Ecto neural progenitor cell (in vitro differentiated cells): Measurements from ENCODE around the gene AFF2.
"Not testable (repeated sequence)": the region's sequence is repeated elsewhere in the genome, so short reads cannot be mapped to it uniquely, and the experiment has no call there.

Experiments
- DNase-seq: peaks from one replicate; pipeline ENCODE4 v3.0.0-alpha.2; 2018; ENCODE audit warnings: low spot score

Gene AFF2

GRCh38 chrX:148643460-148643859, 143.0 kb downstream of the AFF2 start:
- DNase-seq: no peak

DNA sequence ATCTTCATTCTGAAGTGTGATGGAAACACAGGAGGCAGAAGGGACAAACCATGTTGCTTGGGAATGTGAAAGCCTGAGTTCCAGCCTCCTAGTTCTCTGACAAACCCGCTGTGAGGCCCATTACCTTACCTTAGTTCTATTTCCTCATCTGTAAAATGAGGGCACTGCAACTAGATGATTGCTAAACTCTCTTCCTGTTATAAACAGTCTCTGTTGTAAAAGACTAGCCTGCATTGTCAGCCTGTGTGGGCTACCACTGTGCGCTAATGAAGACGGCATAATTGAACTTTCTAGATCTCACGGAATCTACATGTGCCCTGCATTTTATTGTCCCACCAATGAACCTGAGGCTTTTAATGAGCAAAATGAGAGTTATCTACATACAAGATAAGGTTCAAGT, 147.2 kb downstream of the AFF2 start:
- no peak for DNase-seq

- no peak for DNase-seq
These were observed 148.9 kb downstream of the AFF2 start for GRCh38 chrX:148649145-148649795.

- no peak for DNase-seq
These were observed 157.8 kb downstream of the AFF2 start for GRCh38 chrX:148658115-148658730.

GRCh38 chrX:148659481-148659880, 159.1 kb downstream of the AFF2 start:
- no peak for DNase-seq

DNA sequence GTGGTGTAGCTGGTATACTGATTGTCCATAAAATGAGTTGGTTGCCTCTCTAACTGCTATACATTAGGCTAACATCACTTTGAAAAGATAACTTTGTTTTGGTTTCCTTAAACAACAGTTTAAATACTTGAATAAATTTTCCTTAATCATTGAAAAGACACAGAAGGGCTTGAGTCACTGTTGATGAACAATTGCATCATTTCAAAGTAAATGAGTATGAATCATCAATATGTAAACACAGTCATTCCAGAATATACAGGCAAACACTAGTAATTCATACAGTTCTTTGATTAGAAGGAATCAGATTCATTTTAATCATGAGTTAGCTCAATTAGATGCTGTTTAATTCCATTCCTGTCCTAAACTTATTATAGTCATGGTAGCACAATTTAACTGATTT, 160.6 kb downstream of the AFF2 start:
- DNase-seq: no peak

GRCh38 chrX:148662014-148662413, 161.6 kb downstream of the AFF2 start:
- no peak for DNase-seq

GRCh38 chrX:148664171-148664570, 163.8 kb downstream of the AFF2 start:
- no peak for DNase-seq

- DNase-seq: no peak
These were observed 164.6 kb downstream of the AFF2 start for GRCh38 chrX:148664995-148665394.

DNA sequence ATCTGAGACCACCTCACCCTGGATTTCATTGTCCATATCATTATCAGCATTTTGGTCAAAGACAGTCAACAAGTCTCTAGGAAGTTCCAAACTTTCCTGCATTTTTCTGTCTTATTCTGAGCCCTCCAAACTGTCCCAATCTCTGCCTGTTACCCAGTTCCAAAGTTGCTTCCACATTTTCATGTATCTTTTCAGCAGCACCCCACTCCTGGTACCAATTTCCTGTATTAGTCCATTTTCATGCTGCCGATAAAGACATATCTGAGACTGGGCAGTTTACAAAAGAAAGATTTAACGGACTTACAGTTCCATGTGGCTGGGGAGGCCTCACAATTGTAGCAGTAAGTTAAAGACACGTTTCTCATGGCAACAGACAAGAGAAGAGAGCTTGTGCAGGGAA, 168.8 kb downstream of the AFF2 start:
- not testable (repeated sequence) for DNase-seq

GRCh38 chrX:148670277-148670676, 169.9 kb downstream of the AFF2 start:
- no peak for DNase-seq

GRCh38 chrX:148672517-148672916, 172.1 kb downstream of the AFF2 start:
- no peak for DNase-seq

- no peak for DNase-seq
These were observed 181.2 kb downstream of the AFF2 start for GRCh38 chrX:148681605-148682004.

- DNase-seq: no peak
These were observed 181.8 kb downstream of the AFF2 start for GRCh38 chrX:148682206-148682605.

DNA sequence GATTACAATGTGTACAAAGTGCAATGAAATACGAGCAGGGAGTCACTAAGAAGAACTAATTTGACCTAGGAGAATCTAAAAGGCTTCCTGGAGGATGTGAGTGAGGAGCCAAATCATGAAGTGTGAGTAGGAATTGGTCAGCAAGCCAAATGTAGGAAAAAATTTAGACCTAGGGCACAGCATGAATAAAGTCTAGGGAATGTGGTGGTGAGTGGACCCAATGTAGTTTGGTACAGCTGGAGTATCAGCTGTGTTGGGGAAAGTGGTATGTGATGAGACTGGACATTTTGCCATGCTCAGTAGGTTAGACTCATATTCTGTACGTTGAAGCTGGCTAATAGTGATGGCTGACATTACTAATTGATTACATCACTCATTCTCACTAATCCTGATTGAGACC, 191.0 kb downstream of the AFF2 start:
- DNase-seq: no peak

- no peak for DNase-seq
These were observed 194.8 kb downstream of the AFF2 start for GRCh38 chrX:148695255-148695654.

DNA sequence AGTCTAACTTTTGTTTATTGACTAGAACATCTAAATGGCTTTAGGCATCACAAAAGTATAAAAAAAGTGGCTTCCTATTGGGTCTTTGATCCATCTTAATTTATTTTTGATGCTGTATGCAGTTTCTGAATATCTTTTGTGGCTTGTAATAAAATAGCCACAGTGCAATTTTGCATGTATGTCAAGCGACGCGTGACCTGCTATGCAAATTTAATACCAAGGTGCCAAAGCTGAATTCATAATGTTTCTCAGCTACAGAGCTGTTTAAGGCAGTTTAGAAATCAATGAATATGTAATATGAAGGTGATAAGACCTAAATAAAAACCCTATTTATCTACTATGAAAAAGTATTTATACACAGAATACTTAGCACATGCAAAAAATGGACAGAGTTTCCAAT, 197.8 kb downstream of the AFF2 start:
- DNase-seq: no peak

- no peak for DNase-seq
These were observed 199.6 kb downstream of the AFF2 start for GRCh38 chrX:148700021-148700420.

- DNase-seq: no peak
These were observed 213.6 kb downstream of the AFF2 start for GRCh38 chrX:148713981-148714380.

- DNase-seq: no peak
These were observed 214.9 kb downstream of the AFF2 start for GRCh38 chrX:148715361-148715760.

DNA sequence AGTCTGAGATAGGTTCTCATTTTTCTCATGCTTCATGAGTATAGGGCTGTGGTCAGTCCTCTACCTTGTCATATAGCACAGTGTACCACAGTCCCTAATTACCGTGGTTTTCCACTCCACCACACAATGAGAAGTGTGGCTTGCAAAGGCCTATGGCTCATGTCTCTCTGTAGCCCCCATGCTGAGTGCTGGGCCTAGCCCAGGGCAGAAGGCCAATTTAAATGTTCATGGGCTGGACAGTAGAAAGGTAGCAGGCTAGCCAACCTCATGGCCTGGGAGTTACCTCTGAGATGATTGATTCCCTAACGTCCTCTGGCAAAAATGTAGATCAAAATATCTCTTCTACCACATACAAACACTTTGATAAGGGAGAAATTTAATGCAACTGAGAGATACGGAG, 222.5 kb downstream of the AFF2 start:
- DNase-seq: no peak

DNA sequence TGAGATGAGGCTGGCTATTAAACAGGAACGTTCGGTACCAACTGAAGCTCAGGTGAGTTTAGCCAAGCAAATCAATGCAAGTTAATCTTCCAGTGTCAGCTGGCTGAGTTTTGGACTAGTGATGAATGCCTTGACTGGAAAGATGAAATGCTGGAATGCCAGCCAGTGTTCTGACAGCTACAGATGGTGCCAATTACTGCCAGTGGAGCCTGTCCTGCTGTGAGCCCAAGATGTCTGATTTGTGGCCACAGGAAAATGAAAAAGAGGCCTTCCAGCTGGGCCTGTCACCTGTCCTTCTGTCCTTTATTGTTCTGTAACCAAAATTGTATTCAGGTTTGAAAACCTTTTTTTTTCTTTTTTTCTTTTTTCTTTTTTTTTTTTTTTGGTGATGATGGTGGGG, 223.1 kb downstream of the AFF2 start:
- no peak for DNase-seq

GRCh38 chrX:148728901-148729300, 228.5 kb downstream of the AFF2 start:
- DNase-seq: no peak

- no peak for DNase-seq
These were observed 232.3 kb downstream of the AFF2 start for GRCh38 chrX:148732743-148733142.
